B cell (primary cell): Measurements from ENCODE around the gene GPER1.

Source experiments
- EZH2 ChIP-seq: IDR thresholded peaks from 2 replicates; pipeline ENCODE4 v1.6.1; 2012; ENCODE audit warnings: borderline replicate concordance, low read depth, mild to moderate bottlenecking, moderate library complexity, low read length; ENCODE audit not compliant: insufficient read depth, poor library complexity, severe bottlenecking
- TF ChIP-seq, protein P1 (sequence below): fragments of 200-600 bp; IDR thresholded peaks from one replicate; pipeline ENCODE4 v1.8.0; 2022; ENCODE audit warnings: antibody characterized with exemption, mild to moderate bottlenecking

DNA sequence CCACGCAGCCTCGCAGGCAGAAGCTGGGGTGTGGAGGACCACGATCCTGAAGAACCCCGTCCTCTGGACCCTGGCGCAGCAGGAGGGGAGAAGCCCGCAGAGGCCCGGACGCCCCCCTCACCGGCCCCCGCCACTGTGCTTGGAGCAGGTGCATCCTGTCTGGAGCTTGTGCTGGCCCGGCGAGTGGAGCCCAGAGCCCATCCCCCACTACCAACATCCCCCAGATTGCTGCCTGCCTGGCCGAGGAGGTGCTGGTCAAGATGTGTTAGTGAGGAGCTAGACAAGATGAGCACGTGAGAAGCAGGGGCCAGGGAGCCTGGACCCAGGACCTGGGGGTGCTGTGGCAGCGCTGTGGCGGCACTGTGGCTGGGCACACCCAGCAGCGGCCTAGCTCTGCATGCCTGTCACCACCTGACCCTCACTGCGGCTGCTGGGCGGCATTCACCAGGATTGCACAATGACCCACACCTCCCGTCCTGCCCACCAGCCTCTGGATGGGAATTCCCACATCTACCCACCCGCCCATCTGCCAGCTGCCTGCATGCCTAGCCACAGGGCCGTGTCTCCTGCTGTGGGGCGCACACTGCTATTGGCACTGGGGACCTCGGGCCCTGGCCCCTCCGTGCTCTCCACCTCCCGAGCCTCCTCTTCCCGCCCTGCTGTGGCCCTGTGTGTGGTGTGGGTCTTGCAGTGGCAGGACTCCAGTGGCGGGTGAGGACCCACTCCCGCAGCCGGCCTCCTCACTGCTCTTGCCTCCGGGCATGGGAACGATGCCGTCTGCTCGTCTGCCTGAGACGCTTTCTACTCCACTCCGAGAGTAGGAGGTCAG is 31.7 kb upstream of the GPER1 start:
- TF ChIP-seq, protein P1, sequence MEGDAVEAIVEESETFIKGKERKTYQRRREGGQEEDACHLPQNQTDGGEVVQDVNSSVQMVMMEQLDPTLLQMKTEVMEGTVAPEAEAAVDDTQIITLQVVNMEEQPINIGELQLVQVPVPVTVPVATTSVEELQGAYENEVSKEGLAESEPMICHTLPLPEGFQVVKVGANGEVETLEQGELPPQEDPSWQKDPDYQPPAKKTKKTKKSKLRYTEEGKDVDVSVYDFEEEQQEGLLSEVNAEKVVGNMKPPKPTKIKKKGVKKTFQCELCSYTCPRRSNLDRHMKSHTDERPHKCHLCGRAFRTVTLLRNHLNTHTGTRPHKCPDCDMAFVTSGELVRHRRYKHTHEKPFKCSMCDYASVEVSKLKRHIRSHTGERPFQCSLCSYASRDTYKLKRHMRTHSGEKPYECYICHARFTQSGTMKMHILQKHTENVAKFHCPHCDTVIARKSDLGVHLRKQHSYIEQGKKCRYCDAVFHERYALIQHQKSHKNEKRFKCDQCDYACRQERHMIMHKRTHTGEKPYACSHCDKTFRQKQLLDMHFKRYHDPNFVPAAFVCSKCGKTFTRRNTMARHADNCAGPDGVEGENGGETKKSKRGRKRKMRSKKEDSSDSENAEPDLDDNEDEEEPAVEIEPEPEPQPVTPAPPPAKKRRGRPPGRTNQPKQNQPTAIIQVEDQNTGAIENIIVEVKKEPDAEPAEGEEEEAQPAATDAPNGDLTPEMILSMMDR, result no peak
- no peak for TF ChIP-seq EZH2
